H1 (cell line): ENCODE data around the gene YIPF5. TPM values are rescaled to one million over a fixed set of nuclear protein-coding genes. Genes with fewer than 3 reads are reported as not detected.

Experiments used
- CTCF ChIA-PET: fragments of 300-600 bp; sonication (Branson Sonifier 250); formaldehyde crosslinking; loops from one replicate; lab custom pipeline; 2021; ENCODE audit not compliant: partially characterized antibody; lab: Charles Lee
- POLR2A ChIA-PET: fragments of 300-600 bp; sonication (Branson Sonifier 250); formaldehyde crosslinking; loops from one replicate; lab custom pipeline; 2021; ENCODE audit warnings: inconsistent platforms; ENCODE audit not compliant: partially characterized antibody; lab: Charles Lee
- DNase-seq, 2 experiments: peaks; one replicate each; pipeline versions ENCODE4 v3.0.0 to v3.0.0-alpha.2; 2010 to 2022; ENCODE audit warnings: low spot score in 2 of 2, low read depth in 1 of 2, mixed read lengths in 1 of 2
- FAIRE-seq: peaks from 2 replicates; lab custom pipeline; 2011; peaks lifted over from hg19 to GRCh38; lab: Jason Lieb, UNC
- H2AFZ ChIP-seq: 2 replicates; pipeline ENCODE4 v1.8.1; 2012; ENCODE audit warnings: low read length, inconsistent platforms
- H2AK5ac ChIP-seq: 2 replicates; pipeline ENCODE4 v1.6.1; 2013; ENCODE audit warnings: low read depth, low read length
- H2BK120ac ChIP-seq: replicated peaks from 2 replicates; pipeline ENCODE3; 2013; ENCODE audit warnings: low read depth, low read length, inconsistent platforms
- H2BK12ac ChIP-seq: 2 replicates; pipeline ENCODE4 v1.6.1; 2013; ENCODE audit warnings: low read depth, low read length
- H2BK15ac ChIP-seq: 2 replicates; pipeline ENCODE4 v1.6.1; 2013; ENCODE audit warnings: low read length
- H2BK20ac ChIP-seq: 2 replicates; pipeline ENCODE4 v1.6.1; 2013; ENCODE audit warnings: low read length
- H2BK5ac ChIP-seq: 2 replicates; pipeline ENCODE4 v1.6.1; 2013; ENCODE audit warnings: low read depth, low read length
- H3K14ac ChIP-seq: 2 replicates; pipeline ENCODE4 v1.6.1; 2013; ENCODE audit warnings: inconsistent platforms; ENCODE audit not compliant: insufficient read length
- H3K18ac ChIP-seq: 2 replicates; pipeline ENCODE4 v1.6.1; 2013; ENCODE audit warnings: low read length; ENCODE audit errors: extremely low read depth
- H3K23ac ChIP-seq: 2 replicates; pipeline ENCODE4 v1.6.1; 2013; ENCODE audit warnings: inconsistent platforms; ENCODE audit not compliant: insufficient read length
- H3K23me2 ChIP-seq: 2 replicates; pipeline ENCODE4 v1.6.1; 2013; ENCODE audit warnings: low read depth, low read length
- H3K27ac ChIP-seq: 2 replicates; pipeline ENCODE4 v1.6.1; 2011; ENCODE audit warnings: low read depth, low read length, inconsistent platforms
- H3K27me3 ChIP-seq, 4 experiments: replicated peaks in 1 of 4; 1 replicate in 1 of 4; 2 replicates in 3 of 4; pipeline versions ENCODE4 v1.6.1 to v1.8.1; 2011 to 2013; ENCODE audit warnings: low read length in 3 of 4, mild to moderate bottlenecking in 3 of 4, inconsistent platforms in 2 of 4, mixed read lengths in 2 of 4, moderate library complexity in 1 of 4; ENCODE audit not compliant: control insufficient read depth in 3 of 4, insufficient read depth in 3 of 4; ENCODE audit errors: extremely low read depth in 1 of 4
- H3K36me3 ChIP-seq, 4 experiments: 2 replicates each; pipeline versions ENCODE4 v1.6.1 to v1.8.1; 2011 to 2013; ENCODE audit warnings: mild to moderate bottlenecking in 4 of 4, low read length in 3 of 4, moderate library complexity in 2 of 4, control low read depth in 1 of 4, inconsistent platforms in 1 of 4; ENCODE audit not compliant: insufficient read depth in 4 of 4, control insufficient read depth in 2 of 4
- H3K4ac ChIP-seq: replicated peaks from 2 replicates; pipeline ENCODE3; 2013; ENCODE audit warnings: low read length, low read depth, mixed read lengths, inconsistent platforms; ENCODE audit not compliant: insufficient read length
- H3K4me1 ChIP-seq, 4 experiments: replicated peaks in 1 of 4; 1 replicate in 1 of 4; 2 replicates in 3 of 4; pipeline versions ENCODE4 v1.6.1 to v1.8.1; 2011 to 2013; ENCODE audit warnings: low read length in 3 of 4, inconsistent platforms in 2 of 4, mixed read lengths in 1 of 4; ENCODE audit not compliant: insufficient read depth in 4 of 4, control insufficient read depth in 3 of 4
- H3K4me2 ChIP-seq, 2 experiments: 2 replicates each; pipeline versions ENCODE4 v1.6.1 to v1.8.1; 2011 to 2013; ENCODE audit warnings: low read depth in 2 of 2, low read length in 2 of 2, control low read depth in 1 of 2, inconsistent platforms in 1 of 2, mild to moderate bottlenecking in 1 of 2; ENCODE audit not compliant: insufficient read depth in 1 of 2
- H3K4me3 ChIP-seq, 4 experiments: fragments of 200-600, 300-600 bp in 1 of 4; sonication (generic), shearing (Covaris generic), sonication (Bioruptor Twin) in 1 of 4; 2 replicates each; pipeline versions ENCODE4 v1.5.1 to v1.8.1; 2011 to 2016; ENCODE audit warnings: low read length in 4 of 4, low read depth in 3 of 4, control low read depth in 2 of 4, inconsistent platforms in 2 of 4, mild to moderate bottlenecking in 2 of 4, mixed read lengths in 1 of 4, moderate library complexity in 1 of 4; ENCODE audit not compliant: insufficient read depth in 2 of 4; ENCODE audit errors: extremely low read depth in 1 of 4
- H3K56ac ChIP-seq: replicated peaks from 2 replicates; pipeline ENCODE3; 2013; ENCODE audit warnings: low read depth, mild to moderate bottlenecking, mixed read lengths, low read length, inconsistent platforms; ENCODE audit not compliant: insufficient read length
- H3K79me1 ChIP-seq: 2 replicates; pipeline ENCODE4 v1.6.1; 2013; ENCODE audit warnings: low read depth, low read length, control low read depth
- H3K79me2 ChIP-seq, 2 experiments: 2 replicates each; pipeline versions ENCODE4 v1.6.1 to v1.8.1; 2012 to 2013; ENCODE audit warnings: low read length in 2 of 2, mild to moderate bottlenecking in 2 of 2, inconsistent platforms in 1 of 2; ENCODE audit not compliant: insufficient read depth in 2 of 2, control insufficient read depth in 1 of 2
- H3K9ac ChIP-seq, 4 experiments: replicated peaks in 1 of 4; 1 replicate in 1 of 4; 2 replicates in 3 of 4; pipeline versions ENCODE4 v1.6.1 to v1.8.1; 2011 to 2013; ENCODE audit warnings: low read depth in 3 of 4, low read length in 3 of 4, control low read depth in 2 of 4, mild to moderate bottlenecking in 2 of 4, moderate library complexity in 2 of 4, inconsistent platforms in 1 of 4; ENCODE audit errors: extremely low read depth in 1 of 4
- H3K9me3 ChIP-seq, 2 experiments: 2 replicates each; pipeline versions ENCODE4 v1.6.1 to v1.8.1; 2012 to 2013; ENCODE audit warnings: mild to moderate bottlenecking in 2 of 2, moderate library complexity in 2 of 2, control low read depth in 1 of 2, inconsistent platforms in 1 of 2, low read depth in 1 of 2, low read length in 1 of 2, mixed read lengths in 1 of 2; ENCODE audit not compliant: insufficient read depth in 2 of 2
- H4K20me1 ChIP-seq, 2 experiments: replicated peaks in 1 of 2; 2 replicates each; pipeline versions ENCODE3 to v1.8.1; 2011 to 2013; ENCODE audit warnings: inconsistent platforms in 2 of 2, low read length in 2 of 2, mild to moderate bottlenecking in 1 of 2; ENCODE audit not compliant: insufficient read depth in 2 of 2, control insufficient read depth in 1 of 2
- H4K5ac ChIP-seq: 2 replicates; pipeline ENCODE4 v1.6.1; 2013; ENCODE audit warnings: low read length, low read depth, mixed read lengths, inconsistent platforms; ENCODE audit not compliant: insufficient read length
- H4K8ac ChIP-seq: 2 replicates; pipeline ENCODE4 v1.8.0; 2013; ENCODE audit warnings: mild to moderate bottlenecking, moderate library complexity, low read length, inconsistent platforms; ENCODE audit not compliant: insufficient read depth; ENCODE audit errors: extremely low read depth
- H4K91ac ChIP-seq: replicated peaks from 2 replicates; pipeline ENCODE3; 2013; ENCODE audit warnings: low read length, mixed read lengths, inconsistent platforms; ENCODE audit not compliant: insufficient read length
- CHD2 ChIP-seq: IDR thresholded peaks from 2 replicates; pipeline ENCODE4 v1.6.1; 2012; ENCODE audit warnings: low read length, improper control_type of control experiment
- EP300 ChIP-seq, 2 experiments: IDR thresholded peaks; 1 replicate in 1 of 2; 2 replicates in 1 of 2; pipeline ENCODE4 v1.6.1; 2011 to 2012; ENCODE audit warnings: low read depth in 2 of 2, low read length in 2 of 2, mild to moderate bottlenecking in 2 of 2, borderline replicate concordance in 1 of 2, inconsistent platforms in 1 of 2, moderate library complexity in 1 of 2
- JUN ChIP-seq: IDR thresholded peaks from 2 replicates; pipeline ENCODE4 v1.6.1; 2011; ENCODE audit warnings: low read depth, mild to moderate bottlenecking, improper control_type of control experiment, low read length
- MAFK ChIP-seq: IDR thresholded peaks from 2 replicates; pipeline ENCODE4 v1.6.1; 2012; ENCODE audit warnings: low read depth, mild to moderate bottlenecking, improper control_type of control experiment, low read length
- RFX5 ChIP-seq: IDR thresholded peaks from 2 replicates; pipeline ENCODE4 v1.6.1; 2011; ENCODE audit warnings: low read depth, low read length, improper control_type of control experiment, borderline replicate concordance
- RNF2 ChIP-seq: fragments of 200-900, 300-1000 bp; sonication (generic); IDR thresholded peaks from 2 replicates; pipeline ENCODE4 v1.7.1; 2016; ENCODE audit warnings: borderline replicate concordance, low read depth, mild to moderate bottlenecking, antibody characterized with exemption, low read length; ENCODE audit not compliant: poor library complexity, severe bottlenecking; ENCODE audit errors: missing control alignments
- SP4 ChIP-seq: IDR thresholded peaks from 2 replicates; pipeline ENCODE4 v1.6.1; 2012; ENCODE audit warnings: low read length, inconsistent platforms
- TEAD4 ChIP-seq: IDR thresholded peaks from 2 replicates; pipeline ENCODE4 v1.6.1; 2012; ENCODE audit warnings: low read depth, low read length, inconsistent platforms, mixed read lengths
- WGBS, 2 experiments: shearing (Covaris generic) in 1 of 2; methylation state at CpG; one replicate each; pipeline versions ENCODE4 v1.1.6 to v1.1.7; 2013 to 2015; ENCODE audit warnings: low lambda C conversion rate in 2 of 2, mixed read lengths in 2 of 2, inconsistent platforms in 1 of 2, low coverage in 1 of 2, missing lambda C conversion rate in 1 of 2; ENCODE audit not compliant: insufficient replicate concordance in 2 of 2, insufficient coverage in 1 of 2, insufficient read length in 1 of 2; ENCODE audit errors: extremely low coverage in 1 of 2, missing lambda C conversion rate in 1 of 2; 5-methylcytosine and 5-hydroxymethylcytosine counted together
- polyA plus RNA-seq, 7 experiments: library from polyadenylated mRNA; depleted of rRNA in 3 of 7; stranded (reverse) in 5 of 7; unstranded in 2 of 7; fragments of >200 nt in 5 of 7; fragments of 200-250 nt in 2 of 7; gene quantifications; 1 replicate in 5 of 7; 2 replicates in 1 of 7; 4 replicates in 1 of 7; pipeline versions ENCODE4 v1.2.1 to v1.2.3, GENCODE V29; 2011 to 2013; ENCODE audit warnings: missing spikeins in 2 of 7, mixed read lengths in 2 of 7
- total RNA-seq: library from RNA; stranded (reverse); fragmentation: NEBNext Ultra II Directional; extraction: Animal tissue kit (Norgen Biotek cat#: 25700); gene quantifications from 2 replicates; pipeline ENCODE4 v1.2.1, GENCODE V29; 2021

YIPF5 gene
- total and polyA plus RNA-seq, 2 of the 8 experiments (the other 6 are each of a cell fraction or from before 2014, with no cell fraction given) = 27.6 to 33.6 TPM

DNA sequence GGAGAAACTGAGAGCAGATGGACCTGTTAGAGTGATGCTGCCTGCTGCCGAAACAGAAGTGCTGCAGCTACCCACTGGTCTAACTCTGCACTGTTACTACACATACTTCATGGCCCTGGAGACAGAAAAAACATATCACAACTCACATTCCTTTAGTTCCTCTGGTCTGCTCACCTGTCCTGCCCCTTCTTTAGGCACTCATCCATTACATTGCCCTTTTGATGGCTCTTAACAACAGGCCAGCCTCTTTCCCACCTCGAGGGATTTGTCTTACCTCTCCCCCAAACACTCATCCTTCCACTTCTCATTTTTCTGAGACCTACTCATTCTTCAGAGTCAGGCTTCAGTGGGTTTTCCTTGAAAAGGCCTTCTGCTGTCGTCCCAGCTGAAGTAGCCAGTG is 49.4 kb upstream of the YIPF5 start:
- Histone ChIP-seq H2BK12ac (no peak overlapping the region), H4K8ac (no peak overlapping the region), H3K4me3 (no peak overlapping the region), H3K4me2 (no peak overlapping the region), H4K20me1 (no peaks in the 10 kb centered on the region), H3K14ac (no peak overlapping the region), H3K4ac (no peak overlapping the region), H3K23me2 (no peaks in the 10 kb centered on the region), H3K23ac (no peak overlapping the region), H3K27me3 (no peaks in the 10 kb centered on the region), H3K79me2 (no peaks in the 10 kb centered on the region), H2BK120ac (no peak overlapping the region), H4K5ac (no peak overlapping the region), H2BK15ac (no peak overlapping the region), H4K91ac (no peak overlapping the region), H3K4me1 (no peaks in the 10 kb centered on the region), H3K9me3 (no peaks in the 10 kb centered on the region), H3K18ac (no peak overlapping the region), H2BK20ac (no peak overlapping the region), H2AK5ac (no peak overlapping the region), H2BK5ac (no peak overlapping the region), H2AFZ (no peak overlapping the region), H3K56ac (no peak overlapping the region), H3K27ac (no peak overlapping the region), H3K79me1 (no peaks in the 10 kb centered on the region), H3K9ac (no peak overlapping the region), H3K36me3 (no peaks in the 10 kb centered on the region)
- DNase-seq (no peak), FAIRE-seq (no peak)
- ChIA-PET CTCF (interaction anchor here (0.7 to 1.7 kb wide), 3 partner anchors 27 to 1016 kb away, joined by 3 read pairs; no protein-coding TSS in a partner anchor), POLR2A (interaction anchor here (0.9 kb wide), 1 partner anchor 11 kb away, joined by 3 read pairs; no protein-coding TSS in a partner anchor)
- WGBS, 2 experiments = 89% methylated on average over 3 of the region's 3 CpGs; no CpG with 5 or more reads in 1 of the 2 experiments
- no peak for TF ChIP-seq TEAD4
- TF ChIP-seq MAFK = no peak
- TF ChIP-seq CHD2 = no peak
- no peak for TF ChIP-seq RNF2
- TF ChIP-seq RFX5 = no peak
- no peak for TF ChIP-seq EP300 (IDR thresholded peaks at IDR 0.05; ENCODE audit: borderline replicate concordance in 1 of 2, low read depth in 2 of 2, low read length in 2 of 2)
- no peak for TF ChIP-seq JUN
- no peak for TF ChIP-seq SP4
